Activated CD4-positive, alpha-beta T cell treated with anti-CD3 and anti-CD28 coated beads, Interleukin-2, amount 10 ng/mL, durations not matched to agents 7 days and 5 days (primary cell): ENCODE measurements around the gene LRWD1. TPM values are rescaled to one million over a fixed set of nuclear protein-coding genes. Genes with fewer than 3 reads are reported as not detected.
"Not testable (repeated sequence)": the region's sequence is repeated elsewhere in the genome, so short reads cannot be mapped to it uniquely, and the experiment has no call there.

Experiments used
- CTCF ChIA-PET: fragments of 350-600 bp; sonication (Branson Sonifier 250); formaldehyde crosslinking; loops from one replicate; lab custom pipeline; 2021; ENCODE audit warnings: antibody characterized with exemption; lab: Charles Lee
- POLR2A ChIA-PET: fragments of 350-600 bp; sonication (Branson Sonifier 250); formaldehyde crosslinking; loops from one replicate; lab custom pipeline; 2021; ENCODE audit warnings: antibody characterized with exemption; lab: Charles Lee
- DNase-seq: peaks from one replicate; pipeline ENCODE4 v3.0.0-alpha.2; 2020
- H3K27ac Mint-ChIP-seq: one replicate; pipeline ENCODE4 v1.8.0; 2021; ENCODE audit warnings: mild to moderate bottlenecking, moderate library complexity, mixed read lengths
- H3K27me3 Mint-ChIP-seq: one replicate; pipeline ENCODE4 v1.8.0; 2021; ENCODE audit warnings: mixed read lengths
- H3K36me3 Mint-ChIP-seq: one replicate; pipeline ENCODE4 v1.8.0; 2021; ENCODE audit warnings: low read depth, mixed read lengths
- H3K4me1 Mint-ChIP-seq: one replicate; pipeline ENCODE4 v1.8.0; 2021; ENCODE audit warnings: mixed read lengths
- H3K4me3 Mint-ChIP-seq: one replicate; pipeline ENCODE4 v1.8.0; 2021; ENCODE audit warnings: mild to moderate bottlenecking, moderate library complexity, mixed read lengths
- H3K9me3 Mint-ChIP-seq: one replicate; pipeline ENCODE4 v1.8.0; 2021; ENCODE audit warnings: mixed read lengths
- total RNA-seq, 2 experiments: library from RNA; stranded (reverse); gene quantifications; one replicate each; pipeline ENCODE4 v1.2.3, GENCODE V29; 2021

Gene LRWD1
- total RNA-seq, 2 experiments from 2014 or later = 18.2 to 20.5 TPM

DNA sequence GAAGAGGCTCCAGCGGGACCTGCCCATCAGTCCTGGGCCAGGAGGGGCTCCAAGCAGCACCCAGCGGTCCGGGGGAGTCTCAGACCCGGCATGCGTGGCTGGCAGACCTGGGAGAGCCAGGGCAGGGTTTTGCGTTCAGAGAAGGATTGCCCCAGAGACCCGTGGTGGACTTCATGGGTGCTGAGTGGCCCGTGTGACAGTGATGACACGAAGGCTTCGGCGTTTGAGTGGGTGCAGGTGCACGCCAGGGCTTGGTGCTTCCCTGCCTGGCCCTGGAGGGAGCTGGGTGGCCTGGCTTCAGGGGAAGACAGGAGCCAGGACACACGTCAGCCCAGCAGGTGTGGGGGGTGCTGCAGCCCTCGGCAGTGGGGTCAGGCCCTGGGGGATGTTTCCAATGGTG lies 17.5 kb upstream of the LRWD1 start:
- H3K27ac Mint-ChIP-seq = no peak overlapping the region
- CTCF ChIA-PET = interaction anchor here (1.3 kb wide), 1 partner anchor 10 kb away, joined by 4 read pairs; no protein-coding TSS in a partner anchor
- peaks cover 4% of the 10 kb centered on the region for H3K4me1 Mint-ChIP-seq
- DNase-seq = no peak
- POLR2A ChIA-PET = interaction anchor here (1.6 kb wide), 1 partner anchor 13 kb away, joined by 5 read pairs; no protein-coding TSS in a partner anchor
- no peaks in the 10 kb centered on the region for H3K9me3 Mint-ChIP-seq
- H3K27me3 Mint-ChIP-seq = no peaks in the 10 kb centered on the region
- peaks cover 23% of the 10 kb centered on the region for H3K36me3 Mint-ChIP-seq
- no peak overlapping the region for H3K4me3 Mint-ChIP-seq

DNA sequence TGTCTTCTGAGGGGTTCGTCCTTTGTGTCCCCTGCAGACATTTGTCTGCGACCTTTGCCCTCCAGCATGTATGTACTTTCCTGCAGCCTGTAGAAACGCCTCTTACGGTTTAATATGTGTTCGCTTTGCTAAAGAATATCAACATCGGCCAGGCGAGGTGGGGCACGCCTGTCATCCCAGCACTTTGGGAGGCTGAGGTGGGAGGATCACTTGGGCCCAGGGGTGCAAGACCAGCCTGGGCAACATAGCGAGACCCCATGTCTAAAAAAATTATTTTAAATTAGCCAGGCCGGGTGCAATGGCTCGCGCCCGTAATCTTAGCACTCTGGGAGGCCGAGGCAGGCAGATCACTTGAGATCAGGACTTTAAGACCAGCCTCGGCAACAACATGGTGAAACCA lies 15.6 kb upstream of the LRWD1 start:
- Mint-ChIP-seq H3K9me3 (no peaks in the 10 kb centered on the region), H3K4me3 (no peak overlapping the region), H3K36me3 (peaks cover 17% of the 10 kb centered on the region), H3K4me1 (no peaks in the 10 kb centered on the region), H3K27ac (no peak overlapping the region), H3K27me3 (no peaks in the 10 kb centered on the region)
- no peak for DNase-seq
- POLR2A ChIA-PET = no interaction called here
- CTCF ChIA-PET = interaction anchor here (1.3 to 1.8 kb wide), 4 partner anchors 8 to 41 kb away, joined by 4 to 9 read pairs (median 4); partner anchors contain the start of gene ORAI2

DNA sequence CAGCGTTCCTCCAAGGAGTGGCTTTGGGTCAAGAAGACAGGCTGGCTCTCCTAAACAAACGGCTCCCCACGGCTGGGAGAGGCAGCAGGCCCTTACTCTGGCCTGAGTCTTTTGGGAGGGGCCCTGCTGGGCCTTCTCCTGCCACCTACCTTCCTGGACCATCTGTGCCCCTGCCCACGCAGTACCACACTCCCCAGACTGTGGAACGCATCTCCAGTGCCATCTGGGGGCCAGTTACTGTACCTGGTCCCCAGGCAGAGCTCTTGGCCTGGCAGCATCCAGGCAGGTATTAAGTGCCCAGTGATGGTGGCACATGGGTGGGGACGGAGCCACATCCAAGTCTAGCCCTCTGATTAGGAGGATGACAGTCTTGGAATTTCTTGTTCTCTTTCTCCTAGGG lies 14.5 kb upstream of the LRWD1 start:
- Mint-ChIP-seq H3K27ac (no peak overlapping the region), H3K4me3 (no peak overlapping the region), H3K4me1 (no peaks in the 10 kb centered on the region), H3K9me3 (no peaks in the 10 kb centered on the region), H3K36me3 (peaks cover 14% of the 10 kb centered on the region), H3K27me3 (no peaks in the 10 kb centered on the region)
- peak; percentile 58 for DNase-seq
- CTCF ChIA-PET = interaction anchor here (1.2 to 1.8 kb wide), 6 partner anchors 9 to 42 kb away, joined by 3 to 9 read pairs (median 4); partner anchors contain the start of gene ORAI2
- POLR2A ChIA-PET = no interaction called here

DNA sequence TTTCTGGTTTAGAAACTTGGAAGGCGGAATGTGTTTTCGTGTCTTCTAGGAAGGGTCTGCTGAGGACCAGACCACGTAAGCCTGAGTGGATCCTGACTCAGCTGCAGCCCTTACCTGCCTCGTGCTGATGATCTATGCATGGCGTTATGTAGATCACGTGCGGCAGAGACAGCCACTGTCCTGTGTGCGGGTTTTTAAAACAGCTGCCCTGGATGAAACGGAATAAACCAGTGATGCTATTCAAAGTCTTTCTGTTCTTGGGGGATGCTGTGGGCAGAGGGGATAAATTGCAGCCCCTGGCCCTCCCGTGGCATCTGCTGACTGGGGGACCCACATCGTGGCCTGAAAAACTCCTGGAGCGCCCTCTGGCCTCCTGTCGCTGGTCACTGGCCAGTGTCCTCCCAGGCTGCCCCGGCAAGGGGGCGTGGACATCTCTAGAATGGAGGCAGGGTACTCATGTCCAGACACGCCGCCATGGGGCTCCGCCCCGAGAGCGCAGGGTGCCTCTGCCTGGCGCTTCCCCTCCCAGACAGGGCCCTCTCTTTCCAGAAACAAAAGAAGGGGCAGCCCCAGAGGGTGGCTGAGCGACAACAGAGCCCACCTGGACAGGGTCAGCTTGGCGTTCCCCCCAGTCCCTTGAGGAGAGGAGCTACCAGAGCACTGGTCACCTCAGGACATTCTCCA lies 13.3 kb upstream of the LRWD1 start:
- no peak overlapping the region for H3K4me3 Mint-ChIP-seq
- no peak overlapping the region for H3K27ac Mint-ChIP-seq
- DNase-seq = no peak
- peaks cover 13% of the 10 kb centered on the region for H3K36me3 Mint-ChIP-seq
- CTCF ChIA-PET = interaction anchor here (1.0 to 1.3 kb wide), 3 partner anchors 11 to 47 kb away, joined by 3 to 5 read pairs (median 4); no protein-coding TSS in a partner anchor
- POLR2A ChIA-PET = no interaction called here
- H3K4me1 Mint-ChIP-seq = no peaks in the 10 kb centered on the region
- no peaks in the 10 kb centered on the region for H3K9me3 Mint-ChIP-seq
- H3K27me3 Mint-ChIP-seq = no peaks in the 10 kb centered on the region

DNA sequence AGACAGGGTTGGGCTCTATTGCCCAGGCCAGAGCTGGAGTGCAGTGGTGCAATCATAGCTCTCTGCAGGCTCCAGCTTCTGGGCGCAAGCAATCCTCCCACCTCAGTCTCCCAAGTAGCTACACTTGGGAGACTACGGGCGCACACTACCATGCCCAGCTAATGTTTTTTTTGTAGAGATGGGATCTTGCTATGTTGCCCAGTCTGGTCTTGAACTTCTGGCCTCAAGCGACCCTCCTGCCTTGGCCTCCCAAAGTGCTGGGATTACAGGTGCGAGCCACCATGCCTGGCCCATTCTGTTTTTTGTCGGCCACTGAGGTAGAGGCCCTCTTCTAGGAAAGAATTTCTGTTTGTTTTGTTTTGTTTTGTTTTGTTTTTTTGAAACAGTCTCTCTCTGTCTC lies 12.3 kb upstream of the LRWD1 start:
- Mint-ChIP-seq H3K36me3 (peaks cover 7% of the 10 kb centered on the region), H3K27ac (no peak overlapping the region), H3K4me3 (no peak overlapping the region), H3K4me1 (no peaks in the 10 kb centered on the region), H3K9me3 (no peaks in the 10 kb centered on the region), H3K27me3 (no peaks in the 10 kb centered on the region)
- no peak for DNase-seq
- ChIA-PET CTCF (interaction anchor here (0.7 to 1.6 kb wide), 4 partner anchors 10 to 48 kb away, joined by 3 to 4 read pairs (median 3); no protein-coding TSS in a partner anchor), POLR2A (no interaction called here)

DNA sequence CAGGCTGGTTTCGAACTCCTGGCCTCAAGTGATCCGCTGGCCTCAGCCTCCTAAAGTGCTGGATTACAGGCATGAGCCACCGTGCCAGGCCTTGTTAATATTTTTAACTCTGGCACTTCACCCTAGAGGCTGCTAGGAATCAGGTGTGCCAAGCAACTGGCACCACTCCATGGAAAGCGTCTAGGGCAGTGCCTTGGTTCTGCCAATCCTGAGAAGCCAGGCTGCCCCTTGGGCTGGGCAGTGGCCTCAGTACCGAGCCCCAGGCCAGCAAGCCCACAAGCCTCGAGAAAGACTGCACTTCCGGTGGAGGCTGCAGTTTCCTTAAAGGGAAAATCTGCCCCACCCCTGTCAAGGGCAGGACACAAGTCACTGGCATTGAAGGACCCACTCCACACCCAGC lies 11.5 kb upstream of the LRWD1 start:
- Mint-ChIP-seq H3K36me3 (peaks cover 9% of the 10 kb centered on the region), H3K4me1 (no peaks in the 10 kb centered on the region), H3K4me3 (no peak overlapping the region), H3K27ac (no peak overlapping the region), H3K9me3 (no peaks in the 10 kb centered on the region), H3K27me3 (no peaks in the 10 kb centered on the region)
- POLR2A ChIA-PET = no interaction called here
- no peak for DNase-seq
- CTCF ChIA-PET = interaction anchor here (0.7 to 1.8 kb wide), 3 partner anchors 9 to 40 kb away, joined by 3 read pairs; no protein-coding TSS in a partner anchor

DNA sequence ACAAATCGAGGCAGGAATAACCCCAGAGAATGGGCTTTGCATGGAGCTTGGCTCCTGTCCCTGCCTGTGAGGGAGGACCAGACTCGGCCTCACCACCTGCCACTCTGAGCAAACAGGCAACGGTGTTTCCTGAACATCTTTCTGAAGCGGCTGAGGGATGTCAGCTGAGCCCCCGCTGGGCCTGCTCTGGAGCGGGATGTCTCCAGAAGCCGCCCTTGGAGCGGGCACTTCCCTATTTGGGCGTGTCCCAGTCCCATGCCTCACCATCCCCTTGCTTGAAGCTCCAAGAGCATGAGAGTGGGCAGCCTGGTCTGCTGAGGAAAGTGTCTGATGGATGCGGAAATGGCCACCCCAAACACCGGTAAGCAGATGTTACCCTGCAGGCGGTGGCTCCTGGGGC lies 10.3 kb upstream of the LRWD1 start:
- peaks cover 6% of the 10 kb centered on the region for H3K36me3 Mint-ChIP-seq
- POLR2A ChIA-PET = no interaction called here
- CTCF ChIA-PET = interaction anchor here (0.5 to 1.8 kb wide), 2 partner anchors 42 to 65 kb away, joined by 3 to 5 read pairs; no protein-coding TSS in a partner anchor
- H3K4me1 Mint-ChIP-seq = no peaks in the 10 kb centered on the region
- H3K27me3 Mint-ChIP-seq = no peaks in the 10 kb centered on the region
- H3K27ac Mint-ChIP-seq = peak overlapping the region; percentile 11
- no peak overlapping the region for H3K4me3 Mint-ChIP-seq
- no peak for DNase-seq
- no peaks in the 10 kb centered on the region for H3K9me3 Mint-ChIP-seq

DNA sequence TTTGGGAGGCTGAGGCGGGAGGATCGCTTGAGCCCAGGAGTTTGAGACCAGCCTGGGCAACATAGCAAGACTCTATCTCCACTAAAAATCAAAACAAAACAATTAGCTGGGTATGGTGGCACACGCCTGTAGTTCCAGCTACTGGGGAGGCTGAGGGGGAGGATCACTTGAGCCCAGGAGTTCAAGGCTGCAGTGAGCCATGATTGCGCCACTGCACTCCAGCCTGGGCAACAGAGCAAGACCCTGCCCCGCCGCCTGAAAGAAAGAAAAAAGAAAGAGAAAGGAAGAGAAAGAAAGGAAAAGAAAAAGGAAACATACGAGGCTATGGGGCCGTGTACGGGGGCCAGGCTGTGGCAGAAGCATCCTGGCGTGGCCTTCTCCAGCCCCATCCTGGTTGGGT lies 9.9 kb upstream of the LRWD1 start:
- H3K4me3 Mint-ChIP-seq, H3K36me3 Mint-ChIP-seq, H3K4me1 Mint-ChIP-seq, H3K27me3 Mint-ChIP-seq, POLR2A ChIA-PET, H3K9me3 Mint-ChIP-seq, DNase-seq: not testable (repeated sequence)
- CTCF ChIA-PET = interaction anchor here (0.5 to 1.8 kb wide), 2 partner anchors 42 to 65 kb away, joined by 3 to 5 read pairs; no protein-coding TSS in a partner anchor
- H3K27ac Mint-ChIP-seq = peak overlapping the region; percentile 11

DNA sequence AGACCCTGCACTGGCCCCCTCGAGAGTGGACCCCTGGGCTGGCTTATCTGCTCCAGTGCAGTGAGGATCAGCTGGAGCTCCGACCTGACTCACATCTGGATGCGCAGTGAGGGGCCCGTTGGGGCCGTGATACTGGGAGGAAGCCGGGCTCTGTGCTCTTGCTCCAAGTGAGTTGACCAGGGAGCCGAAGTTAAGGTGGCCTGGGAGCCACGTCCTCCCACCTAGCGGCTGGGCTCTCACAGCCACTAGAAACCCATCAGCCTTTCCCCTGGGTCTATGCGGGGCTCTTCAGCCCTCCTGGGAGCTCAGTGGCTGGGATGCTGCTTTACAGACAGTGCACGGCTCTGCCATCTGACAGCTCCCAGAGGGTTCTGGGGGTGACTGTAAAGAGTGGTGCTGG lies 9.2 kb upstream of the LRWD1 start:
- H3K4me3 Mint-ChIP-seq = no peak overlapping the region
- H3K4me1 Mint-ChIP-seq = no peaks in the 10 kb centered on the region
- DNase-seq = no peak
- no peaks in the 10 kb centered on the region for H3K27me3 Mint-ChIP-seq
- H3K27ac Mint-ChIP-seq = no peak overlapping the region
- ChIA-PET CTCF (interaction anchor here (1.0 kb wide), 1 partner anchor 17 kb away, joined by 3 read pairs; no protein-coding TSS in a partner anchor), POLR2A (no interaction called here)
- H3K36me3 Mint-ChIP-seq = peaks cover 6% of the 10 kb centered on the region
- no peaks in the 10 kb centered on the region for H3K9me3 Mint-ChIP-seq

DNA sequence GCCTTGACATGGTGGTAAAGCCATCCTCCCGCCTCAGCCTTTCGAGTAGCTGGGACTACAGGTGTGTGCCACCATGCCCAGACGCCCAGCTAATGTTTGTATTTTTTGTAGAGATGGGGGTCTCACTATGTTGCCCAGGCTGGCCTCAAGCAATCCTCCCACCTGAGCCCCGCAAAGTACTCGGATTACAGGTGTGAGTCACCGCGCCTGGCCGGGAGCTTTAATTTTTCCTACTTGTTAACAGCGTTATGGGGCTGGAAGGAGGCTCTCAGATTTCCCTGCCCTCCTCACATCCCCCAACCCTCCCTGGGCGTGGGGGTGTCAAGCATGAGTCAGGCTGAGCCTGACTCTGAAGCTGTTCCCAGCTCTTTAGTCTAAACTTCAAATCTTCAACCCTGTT lies 8.5 kb upstream of the LRWD1 start:
- peaks cover 6% of the 10 kb centered on the region for H3K36me3 Mint-ChIP-seq
- H3K27me3 Mint-ChIP-seq = no peaks in the 10 kb centered on the region
- DNase-seq = no peak
- no peak overlapping the region for H3K4me3 Mint-ChIP-seq
- ChIA-PET POLR2A (no interaction called here), CTCF (interaction anchor here (0.8 to 1.2 kb wide), 3 partner anchors 18 to 47 kb away, joined by 3 to 6 read pairs (median 3); no protein-coding TSS in a partner anchor)
- H3K4me1 Mint-ChIP-seq = no peaks in the 10 kb centered on the region
- no peak overlapping the region for H3K27ac Mint-ChIP-seq
- no peaks in the 10 kb centered on the region for H3K9me3 Mint-ChIP-seq

DNA sequence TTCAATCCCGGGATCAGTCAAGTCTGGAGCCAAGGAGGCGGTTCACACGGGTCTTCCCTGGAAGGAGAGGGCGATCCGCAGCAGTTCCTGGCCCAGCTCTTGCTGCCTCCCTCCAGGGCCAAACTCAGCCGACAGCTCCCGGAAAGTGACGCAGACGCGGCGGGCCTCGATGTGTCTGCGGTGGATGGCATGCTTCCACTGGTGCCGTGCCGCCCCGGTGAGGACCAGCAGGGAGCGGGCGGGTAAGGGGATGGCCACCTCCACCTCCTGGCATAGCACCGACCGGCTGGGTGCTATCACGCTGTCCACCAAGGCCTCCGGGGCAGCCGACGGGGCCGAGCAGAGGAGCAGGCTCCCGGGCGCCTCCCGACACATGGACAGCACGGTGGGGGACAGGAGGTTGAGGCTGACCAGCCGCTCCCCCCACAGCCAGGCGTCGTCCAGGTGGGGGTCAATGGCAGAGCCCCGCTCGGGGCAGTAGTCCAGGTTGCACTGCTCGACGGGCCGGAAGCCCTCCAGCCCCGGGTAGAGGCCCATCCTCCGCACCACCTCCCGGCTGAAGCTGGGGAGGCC lies 7.3 kb upstream of the LRWD1 start:
- H3K36me3 Mint-ChIP-seq = peaks cover 6% of the 10 kb centered on the region
- POLR2A ChIA-PET = no interaction called here
- DNase-seq = no peak
- CTCF ChIA-PET = interaction anchor here (1.2 kb wide), 1 partner anchor 48 kb away, joined by 6 read pairs; no protein-coding TSS in a partner anchor
- H3K4me1 Mint-ChIP-seq = peaks cover under 1% of the 10 kb centered on the region
- H3K4me3 Mint-ChIP-seq = no peak overlapping the region
- H3K27ac Mint-ChIP-seq = no peak overlapping the region
- no peaks in the 10 kb centered on the region for H3K27me3 Mint-ChIP-seq
- no peaks in the 10 kb centered on the region for H3K9me3 Mint-ChIP-seq

DNA sequence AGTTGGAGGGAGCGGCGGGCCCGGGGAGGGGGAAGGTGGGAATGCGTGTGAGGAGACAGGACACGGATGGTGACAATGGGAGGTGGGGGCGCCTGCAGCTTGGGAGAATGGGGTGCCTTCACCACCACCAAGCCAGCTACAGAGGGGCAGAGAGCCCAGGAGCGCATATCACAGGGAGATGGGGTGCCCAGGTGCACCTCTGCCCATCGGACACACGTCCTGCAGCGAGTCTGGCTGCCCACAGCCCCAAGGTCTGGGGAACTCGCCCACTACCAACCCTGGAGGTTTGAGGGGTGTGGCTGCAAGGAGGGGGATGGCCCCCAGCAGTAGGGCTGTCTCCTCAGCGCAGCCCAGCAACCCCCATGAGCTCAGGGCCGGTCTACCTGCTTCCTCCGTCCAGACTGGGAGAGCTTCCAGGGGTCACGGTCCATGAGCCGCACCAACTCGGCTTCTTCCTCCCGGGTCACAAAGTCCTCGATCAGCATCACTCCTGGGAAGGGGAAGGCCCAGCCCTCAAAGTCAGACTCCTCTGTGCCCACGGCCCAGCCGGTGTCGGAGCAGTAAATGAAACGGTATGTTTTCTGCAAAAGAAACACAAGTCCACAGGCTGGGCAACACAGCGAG lies 5.5 kb upstream of the LRWD1 start:
- Mint-ChIP-seq H3K36me3 (peaks cover 6% of the 10 kb centered on the region), H3K27me3 (no peaks in the 10 kb centered on the region), H3K9me3 (no peaks in the 10 kb centered on the region), H3K27ac (no peak overlapping the region), H3K4me1 (peaks cover 14% of the 10 kb centered on the region), H3K4me3 (no peak overlapping the region)
- no peak for DNase-seq
- ChIA-PET CTCF (no interaction called here), POLR2A (interaction anchor here (1.4 kb wide), 1 partner anchor 11 kb away, joined by 5 read pairs; no protein-coding TSS in a partner anchor)
